ENCODE measurements around the gene VPS8. TPM values are rescaled to one million over a fixed set of nuclear protein-coding genes. Genes with fewer than 3 reads are reported as not detected.

The VPS8 gene
- total RNA-seq, 1 donor from 2014 or later = 94.5 TPM

DNA sequence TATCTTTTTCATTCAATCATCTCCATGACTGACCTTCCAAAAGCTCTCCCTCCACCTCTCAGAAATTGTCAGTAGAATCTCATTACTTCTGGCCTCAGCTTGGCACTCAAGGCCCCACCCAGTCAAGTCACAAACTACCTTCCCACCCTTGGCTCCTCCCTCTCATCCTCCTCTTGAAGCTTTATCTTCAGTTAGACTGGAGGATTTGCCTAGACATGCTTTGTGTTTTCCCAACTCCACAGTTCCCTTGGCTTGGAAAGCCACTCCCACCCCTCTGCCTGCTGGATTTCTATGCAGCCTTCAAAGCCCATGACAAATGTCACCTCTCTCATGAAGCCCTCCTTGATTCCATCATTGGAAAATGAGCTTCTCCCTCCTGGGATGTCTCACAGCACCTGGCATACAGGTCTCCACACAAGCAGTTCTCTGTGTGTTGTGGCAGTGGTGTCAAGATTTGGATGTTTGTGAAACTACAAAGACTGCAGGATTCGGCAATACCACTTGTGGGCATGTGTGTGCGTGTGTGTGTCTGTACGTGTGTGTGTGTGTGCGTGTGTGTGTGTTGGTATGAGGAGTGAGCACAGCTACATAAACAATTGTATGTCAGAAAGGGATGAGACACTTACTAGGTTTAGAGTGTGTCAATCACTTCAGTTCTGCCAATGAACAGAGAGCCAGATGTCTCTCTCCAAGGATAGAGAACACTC is 45.3 kb upstream of the VPS8 start:
- Mint-ChIP-seq H3K4me1 (ENCODE audit: low read depth, unreplicated experiment) (peaks cover 7% of the 10 kb centered on the region), H3K4me3 (ENCODE audit: unreplicated experiment) (no peak overlapping the region), H3K27ac (ENCODE audit: unreplicated experiment) (no peak overlapping the region), H3K27me3 (ENCODE audit: unreplicated experiment) (peaks cover 8% of the 10 kb centered on the region), H3K36me3 (ENCODE audit: unreplicated experiment) (no peaks in the 10 kb centered on the region), H3K9me3 (ENCODE audit: unreplicated experiment) (peaks cover 8% of the 10 kb centered on the region)
- no peak for DNase-seq
- TF ChIP-seq, protein P1, sequence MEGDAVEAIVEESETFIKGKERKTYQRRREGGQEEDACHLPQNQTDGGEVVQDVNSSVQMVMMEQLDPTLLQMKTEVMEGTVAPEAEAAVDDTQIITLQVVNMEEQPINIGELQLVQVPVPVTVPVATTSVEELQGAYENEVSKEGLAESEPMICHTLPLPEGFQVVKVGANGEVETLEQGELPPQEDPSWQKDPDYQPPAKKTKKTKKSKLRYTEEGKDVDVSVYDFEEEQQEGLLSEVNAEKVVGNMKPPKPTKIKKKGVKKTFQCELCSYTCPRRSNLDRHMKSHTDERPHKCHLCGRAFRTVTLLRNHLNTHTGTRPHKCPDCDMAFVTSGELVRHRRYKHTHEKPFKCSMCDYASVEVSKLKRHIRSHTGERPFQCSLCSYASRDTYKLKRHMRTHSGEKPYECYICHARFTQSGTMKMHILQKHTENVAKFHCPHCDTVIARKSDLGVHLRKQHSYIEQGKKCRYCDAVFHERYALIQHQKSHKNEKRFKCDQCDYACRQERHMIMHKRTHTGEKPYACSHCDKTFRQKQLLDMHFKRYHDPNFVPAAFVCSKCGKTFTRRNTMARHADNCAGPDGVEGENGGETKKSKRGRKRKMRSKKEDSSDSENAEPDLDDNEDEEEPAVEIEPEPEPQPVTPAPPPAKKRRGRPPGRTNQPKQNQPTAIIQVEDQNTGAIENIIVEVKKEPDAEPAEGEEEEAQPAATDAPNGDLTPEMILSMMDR (IDR thresholded peaks at IDR 0.05; ENCODE audit: partially characterized antibody, unreplicated experiment) = no peak

DNA sequence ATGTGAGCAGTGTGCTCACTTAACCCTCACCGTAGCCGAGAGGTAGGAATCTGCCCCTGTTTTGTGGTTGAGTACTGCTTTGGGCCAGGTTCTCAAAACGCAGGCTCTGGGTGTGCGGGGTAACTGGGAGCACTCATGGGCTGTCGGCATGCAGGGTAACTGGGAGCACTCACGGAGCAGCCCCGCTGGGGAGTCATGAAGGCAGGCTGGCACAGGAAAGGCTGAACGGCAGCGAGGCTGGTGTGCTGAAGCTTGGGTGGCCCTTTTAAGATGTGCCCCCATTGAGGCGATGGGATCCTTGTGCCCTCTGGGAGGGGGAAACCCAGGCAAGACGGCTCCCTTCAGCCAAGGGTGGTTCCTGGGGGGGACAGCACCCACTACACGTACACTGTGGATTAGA is 44.6 kb upstream of the VPS8 start:
- Mint-ChIP-seq H3K27ac (ENCODE audit: unreplicated experiment) (no peak overlapping the region), H3K9me3 (ENCODE audit: unreplicated experiment) (peaks cover 4% of the 10 kb centered on the region), H3K27me3 (ENCODE audit: unreplicated experiment) (peaks cover 4% of the 10 kb centered on the region), H3K4me1 (ENCODE audit: low read depth, unreplicated experiment) (peaks cover 7% of the 10 kb centered on the region), H3K4me3 (ENCODE audit: unreplicated experiment) (no peak overlapping the region), H3K36me3 (ENCODE audit: unreplicated experiment) (no peaks in the 10 kb centered on the region)
- no peak for DNase-seq
- TF ChIP-seq, protein P1 (IDR thresholded peaks at IDR 0.05; ENCODE audit: partially characterized antibody, unreplicated experiment) = no peak

DNA sequence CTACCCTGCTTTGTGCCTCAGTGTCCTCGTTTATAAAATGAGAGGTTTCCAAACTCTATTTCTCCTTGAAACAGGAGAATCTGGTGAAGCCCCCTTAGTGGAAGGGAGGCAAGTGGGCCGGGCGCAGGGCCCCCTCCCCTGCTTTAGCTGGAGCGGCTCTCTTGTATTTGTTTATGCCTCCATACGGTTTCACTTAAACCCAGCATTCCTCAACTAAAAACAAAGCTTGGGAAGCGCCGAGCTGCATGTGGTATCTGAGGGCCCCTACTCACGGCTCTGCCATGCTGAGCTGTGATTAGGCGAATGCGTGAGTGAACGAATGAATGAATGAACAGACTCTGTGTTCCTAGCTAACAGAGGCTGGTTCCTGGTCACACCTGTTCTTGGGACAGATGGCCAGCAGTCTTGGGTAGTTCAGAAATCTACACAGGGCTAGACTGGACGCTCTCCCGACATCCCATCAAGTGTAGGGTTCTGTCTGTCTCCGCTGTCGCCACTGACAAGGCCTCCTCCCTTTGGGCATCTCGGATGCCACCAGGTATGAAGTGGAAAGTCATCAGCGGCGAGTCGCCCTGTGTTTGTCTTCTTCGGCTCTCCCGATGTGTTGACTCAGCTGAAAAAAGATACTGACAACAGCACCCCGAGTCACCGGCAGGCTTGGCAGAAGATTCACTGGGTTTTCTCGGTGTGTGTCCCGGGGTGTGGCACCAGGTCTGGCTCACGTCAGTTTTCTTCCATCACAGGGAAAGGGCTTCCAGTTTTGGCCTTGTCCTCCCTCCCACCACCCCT is 42.4 kb upstream of the VPS8 start:
- Mint-ChIP-seq H3K4me3 (ENCODE audit: unreplicated experiment) (no peak overlapping the region), H3K4me1 (ENCODE audit: low read depth, unreplicated experiment) (peaks cover 7% of the 10 kb centered on the region), H3K36me3 (ENCODE audit: unreplicated experiment) (no peaks in the 10 kb centered on the region), H3K9me3 (ENCODE audit: unreplicated experiment) (peaks cover 3% of the 10 kb centered on the region), H3K27me3 (ENCODE audit: unreplicated experiment) (peaks cover 2% of the 10 kb centered on the region), H3K27ac (ENCODE audit: unreplicated experiment) (no peak overlapping the region)
- no peak for DNase-seq
- TF ChIP-seq, protein P1 (IDR thresholded peaks at IDR 0.05; ENCODE audit: partially characterized antibody, unreplicated experiment) = no peak

DNA sequence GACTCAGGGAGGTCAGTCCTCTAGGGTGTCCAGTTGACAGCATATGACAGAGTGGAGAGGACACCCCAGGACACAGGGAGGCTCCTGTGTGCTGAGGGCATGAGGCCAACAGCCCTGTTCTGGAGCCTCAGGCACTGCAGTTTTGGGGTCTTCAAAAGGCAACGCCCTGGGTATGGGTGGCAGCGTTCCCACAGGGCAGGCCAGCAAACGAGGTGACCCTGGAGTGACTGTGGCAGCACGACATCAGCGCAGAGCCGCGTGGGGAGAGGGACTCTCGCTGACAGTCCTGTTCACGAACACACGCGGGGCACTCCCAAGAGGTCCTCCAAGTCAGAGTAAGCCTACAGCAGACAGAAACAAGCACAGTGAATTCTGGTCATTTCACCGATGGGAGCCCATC is 41.4 kb upstream of the VPS8 start:
- H3K4me1 Mint-ChIP-seq (ENCODE audit: low read depth, unreplicated experiment) = peaks cover 7% of the 10 kb centered on the region
- no peak overlapping the region for H3K4me3 Mint-ChIP-seq (ENCODE audit: unreplicated experiment)
- H3K36me3 Mint-ChIP-seq (ENCODE audit: unreplicated experiment) = no peaks in the 10 kb centered on the region
- H3K9me3 Mint-ChIP-seq (ENCODE audit: unreplicated experiment) = peaks cover 5% of the 10 kb centered on the region
- no peak overlapping the region for H3K27ac Mint-ChIP-seq (ENCODE audit: unreplicated experiment)
- TF ChIP-seq, protein P1 (IDR thresholded peaks at IDR 0.05; ENCODE audit: partially characterized antibody, unreplicated experiment) = no peak
- peaks cover 2% of the 10 kb centered on the region for H3K27me3 Mint-ChIP-seq (ENCODE audit: unreplicated experiment)
- no peak for DNase-seq

Data from glutamatergic neuron (in vitro differentiated cells).